ENCODE measurements around the gene FAM53C. TPM values are rescaled to one million over a fixed set of nuclear protein-coding genes. Genes with fewer than 3 reads are reported as not detected.

FAM53C gene
- polyA plus RNA-seq, 3 donors, result 24.9 to 92.2 (median 28.7) TPM

GRCh38 chr5:138350563-138350890 is 12.5 kb downstream of the FAM53C start:
- Mint-ChIP-seq H3K36me3 (peaks cover 36 to 47% of the 10 kb centered on the region in 2 donors), H3K27ac (peak overlapping the region in 3 of 7 donors; percentile 22 to 81 (median 56)), H3K4me1 (peaks cover 33% of the 10 kb centered on the region), H3K4me3 (no peak overlapping the region), H3K9me3 (peaks cover 4 to 13% (median 8%) of the 10 kb centered on the region in 7 donors), H3K27me3 (ENCODE audit: low read depth in 3 of 3) (no peaks in the 10 kb centered on the region)
- TF ChIP-seq CTCF (IDR thresholded peaks at IDR 0.05), result no peak
- no peak overlapping the region for H3K9ac ChIP-seq (ENCODE audit: insufficient read depth, low read length, poor library complexity, severe bottlenecking)
- H3K27ac ChIP-seq (ENCODE audit: low read depth in 1 of 2, low read length in 2 of 2), result no peak overlapping the region
- intact Hi-C loops (cut with micrococcal nuclease), result loop anchor here in 1 of 2 donors (5.0 kb wide), 1 partner anchor 192 kb away; the partner anchor contains the start of gene ETF1
- H3K36me3 ChIP-seq (replicated peaks in 1 of 2; ENCODE audit: control insufficient read depth in 1 of 2, insufficient read depth in 2 of 2, low read length in 2 of 2), result peaks cover 37 to 40% of the 10 kb centered on the region in 2 donors
- no peak for DNase-seq
- H3K79me2 ChIP-seq (ENCODE audit: insufficient read depth, low read length), result peaks cover 40% of the 10 kb centered on the region
- H3K4me3 ChIP-seq (replicated peaks in 1 of 3; ENCODE audit: low read depth in 2 of 3, low read length in 3 of 3), result no peak overlapping the region
- H3K4me2 ChIP-seq (replicated peaks; ENCODE audit: extremely low read depth, low read length, poor library complexity, severe bottlenecking), result no peak overlapping the region
- no peaks in the 10 kb centered on the region for H3K27me3 ChIP-seq (ENCODE audit: control insufficient read depth in 2 of 2, insufficient read depth in 2 of 2, low read length in 2 of 2)
- peaks cover 44% of the 10 kb centered on the region for H4K20me1 ChIP-seq (ENCODE audit: insufficient read depth, low read length)
- peaks cover 20 to 21% of the 10 kb centered on the region in 2 donors for H3K4me1 ChIP-seq (ENCODE audit: control insufficient read depth in 1 of 2, insufficient read depth in 2 of 2, low read length in 2 of 2)
- H3K9me3 ChIP-seq (replicated peaks in 1 of 2; ENCODE audit: control insufficient read depth in 1 of 2, insufficient read depth in 1 of 2, low read length in 2 of 2), result peaks cover 0 to 6% of the 10 kb centered on the region in 2 donors
- H2AFZ ChIP-seq (ENCODE audit: insufficient read depth, low read depth, low read length, poor library complexity, severe bottlenecking), result no peak overlapping the region

- Histone ChIP-seq H3K4me2 (replicated peaks; ENCODE audit: extremely low read depth, low read length, poor library complexity, severe bottlenecking) (no peak overlapping the region), H4K20me1 (ENCODE audit: insufficient read depth, low read length) (peaks cover 47% of the 10 kb centered on the region), H3K27ac (ENCODE audit: low read depth in 1 of 2, low read length in 2 of 2) (no peak overlapping the region), H3K4me1 (ENCODE audit: control insufficient read depth in 1 of 2, insufficient read depth in 2 of 2, low read length in 2 of 2) (peaks cover 21 to 25% of the 10 kb centered on the region in 2 donors), H2AFZ (ENCODE audit: insufficient read depth, low read depth, low read length, poor library complexity, severe bottlenecking) (no peak overlapping the region), H3K9ac (ENCODE audit: insufficient read depth, low read length, poor library complexity, severe bottlenecking) (no peak overlapping the region), H3K36me3 (replicated peaks in 1 of 2; ENCODE audit: control insufficient read depth in 1 of 2, insufficient read depth in 2 of 2, low read length in 2 of 2) (peaks cover 32 to 35% of the 10 kb centered on the region in 2 donors), H3K4me3 (replicated peaks in 1 of 3; ENCODE audit: low read depth in 2 of 3, low read length in 3 of 3) (no peak overlapping the region), H3K79me2 (ENCODE audit: insufficient read depth, low read length) (peaks cover 45% of the 10 kb centered on the region), H3K9me3 (replicated peaks in 1 of 2; ENCODE audit: control insufficient read depth in 1 of 2, insufficient read depth in 1 of 2, low read length in 2 of 2) (peaks cover 0 to 6% of the 10 kb centered on the region in 2 donors), H3K27me3 (ENCODE audit: control insufficient read depth in 2 of 2, insufficient read depth in 2 of 2, low read length in 2 of 2) (no peaks in the 10 kb centered on the region)
- no peak overlapping the region for H3K4me3 Mint-ChIP-seq
- H3K9me3 Mint-ChIP-seq, result peaks cover 4 to 12% (median 8%) of the 10 kb centered on the region in 7 donors
- no CpG with 5 or more reads among the region's 1 CpG for WGBS (ENCODE audit: insufficient coverage)
- DNase-seq, result no peak
- H3K4me1 Mint-ChIP-seq, result peaks cover 37% of the 10 kb centered on the region
- no peak overlapping the region for H3K27ac Mint-ChIP-seq
- intact Hi-C loops (cut with micrococcal nuclease), result loop anchor here in 1 of 2 donors (5.0 kb wide), 1 partner anchor 191 kb away; the partner anchor contains the start of gene ETF1
- peaks cover 31 to 43% of the 10 kb centered on the region in 2 donors for H3K36me3 Mint-ChIP-seq
- H3K27me3 Mint-ChIP-seq (ENCODE audit: low read depth in 3 of 3), result no peaks in the 10 kb centered on the region
- no peak for TF ChIP-seq CTCF (IDR thresholded peaks at IDR 0.05)
Measured at GRCh38 chr5:138351056-138351455, 13.0 kb downstream of the FAM53C start.

Data from CD14-positive monocyte (primary cell).